ENCODE results near the gene KDM4C. TPM values are rescaled to one million over a fixed set of nuclear protein-coding genes. Genes with fewer than 3 reads are reported as not detected.

Gene KDM4C
- total RNA-seq, 2 experiments from 2014 or later = 60.1 to 61.3 TPM

DNA sequence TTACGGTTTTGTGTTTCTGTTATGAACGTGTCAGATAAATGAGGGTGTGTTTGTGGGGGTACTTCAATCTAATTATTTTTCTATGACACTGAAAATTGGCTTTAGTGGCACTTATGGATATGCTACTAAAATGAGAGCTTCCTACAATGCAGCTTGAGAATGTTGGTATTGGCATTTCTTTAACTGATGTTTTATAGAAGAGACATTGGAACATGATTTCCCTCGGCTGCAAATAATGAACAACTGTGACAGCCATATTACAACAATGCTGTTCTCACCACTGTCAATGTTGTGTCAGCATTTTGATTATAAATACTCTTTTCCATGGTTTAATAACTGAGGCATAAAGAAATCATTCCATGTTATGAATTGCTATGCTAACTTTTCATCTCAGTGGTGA is 279.4 kb downstream of the KDM4C start:
- Mint-ChIP-seq H3K27ac (no peak overlapping the region), H3K9me3 (no peaks in the 10 kb centered on the region), H3K4me1 (ENCODE audit: low read depth) (peaks cover 8% of the 10 kb centered on the region), H3K27me3 (no peaks in the 10 kb centered on the region), H3K4me3 (no peak overlapping the region), H3K36me3 (ENCODE audit: low read depth) (peaks cover 76% of the 10 kb centered on the region)
- intact Hi-C loops (cut with DNase I, micrococcal nuclease) = no loop called here
- no peak overlapping the region for H3K4me3 ChIP-seq (ENCODE audit: low read length)
- TF ChIP-seq, protein P1, sequence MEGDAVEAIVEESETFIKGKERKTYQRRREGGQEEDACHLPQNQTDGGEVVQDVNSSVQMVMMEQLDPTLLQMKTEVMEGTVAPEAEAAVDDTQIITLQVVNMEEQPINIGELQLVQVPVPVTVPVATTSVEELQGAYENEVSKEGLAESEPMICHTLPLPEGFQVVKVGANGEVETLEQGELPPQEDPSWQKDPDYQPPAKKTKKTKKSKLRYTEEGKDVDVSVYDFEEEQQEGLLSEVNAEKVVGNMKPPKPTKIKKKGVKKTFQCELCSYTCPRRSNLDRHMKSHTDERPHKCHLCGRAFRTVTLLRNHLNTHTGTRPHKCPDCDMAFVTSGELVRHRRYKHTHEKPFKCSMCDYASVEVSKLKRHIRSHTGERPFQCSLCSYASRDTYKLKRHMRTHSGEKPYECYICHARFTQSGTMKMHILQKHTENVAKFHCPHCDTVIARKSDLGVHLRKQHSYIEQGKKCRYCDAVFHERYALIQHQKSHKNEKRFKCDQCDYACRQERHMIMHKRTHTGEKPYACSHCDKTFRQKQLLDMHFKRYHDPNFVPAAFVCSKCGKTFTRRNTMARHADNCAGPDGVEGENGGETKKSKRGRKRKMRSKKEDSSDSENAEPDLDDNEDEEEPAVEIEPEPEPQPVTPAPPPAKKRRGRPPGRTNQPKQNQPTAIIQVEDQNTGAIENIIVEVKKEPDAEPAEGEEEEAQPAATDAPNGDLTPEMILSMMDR (IDR thresholded peaks at IDR 0.05) = no peak
- ChIA-PET CTCF (no interaction called here), POLR2A (no interaction called here)
- H3K27ac ChIP-seq (ENCODE audit: low read depth in 1 of 2, low read length in 2 of 2) = no peak overlapping the region
- no peak for DNase-seq
- H3K4me1 ChIP-seq (ENCODE audit: insufficient read depth, low read length) = no peaks in the 10 kb centered on the region
- ATAC-seq (ENCODE audit: poor library complexity) = no peak
- H3K27me3 ChIP-seq (ENCODE audit: control insufficient read depth in 1 of 2, insufficient read depth in 2 of 2, low read length in 2 of 2) = no peaks in the 10 kb centered on the region
- H3K36me3 ChIP-seq (ENCODE audit: insufficient read depth, low read length) = peaks cover 6% of the 10 kb centered on the region
- no peaks in the 10 kb centered on the region for H3K9me3 ChIP-seq (ENCODE audit: control insufficient read depth in 1 of 2, insufficient read depth in 1 of 2, low read length in 2 of 2)

DNA sequence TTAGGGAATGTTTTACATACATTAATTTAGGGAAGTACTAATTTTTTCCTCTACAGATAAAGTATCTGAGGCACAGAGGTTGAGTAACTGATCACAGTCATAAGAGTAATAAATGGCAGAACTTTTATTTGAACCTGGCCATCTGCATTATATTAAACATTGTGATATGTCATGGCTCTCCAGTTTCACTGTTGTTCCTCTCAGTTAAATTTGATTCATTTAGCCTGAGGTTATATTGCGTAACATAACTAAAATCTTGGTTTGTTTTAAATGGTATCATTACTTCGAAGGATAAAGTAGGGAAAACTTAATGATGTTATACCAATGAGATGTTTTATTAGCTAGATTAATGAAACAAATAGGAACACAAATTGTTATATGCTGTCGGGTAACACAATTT is 284.4 kb downstream of the KDM4C start:
- no peaks in the 10 kb centered on the region for H3K9me3 ChIP-seq (ENCODE audit: control insufficient read depth in 1 of 2, insufficient read depth in 1 of 2, low read length in 2 of 2)
- H3K36me3 ChIP-seq (ENCODE audit: insufficient read depth, low read length) = peaks cover 17% of the 10 kb centered on the region
- Mint-ChIP-seq H3K27me3 (no peaks in the 10 kb centered on the region), H3K36me3 (ENCODE audit: low read depth) (peaks cover 69% of the 10 kb centered on the region), H3K27ac (no peak overlapping the region), H3K4me3 (no peak overlapping the region), H3K9me3 (no peaks in the 10 kb centered on the region), H3K4me1 (ENCODE audit: low read depth) (peaks cover 4% of the 10 kb centered on the region)
- ChIA-PET POLR2A (no interaction called here), CTCF (interaction anchor here (0.5 kb wide), 1 partner anchor 222 kb away, joined by 6 read pairs; no protein-coding TSS in a partner anchor)
- TF ChIP-seq, protein P1 (IDR thresholded peaks at IDR 0.05) = no peak
- ATAC-seq (ENCODE audit: poor library complexity) (no peak), DNase-seq (no peak)
- no peak overlapping the region for H3K4me3 ChIP-seq (ENCODE audit: low read length)
- intact Hi-C loops (cut with DNase I, micrococcal nuclease) = no loop called here
- H3K27ac ChIP-seq (ENCODE audit: low read depth in 1 of 2, low read length in 2 of 2) = no peak overlapping the region
- no peaks in the 10 kb centered on the region for H3K4me1 ChIP-seq (ENCODE audit: insufficient read depth, low read length)
- no peaks in the 10 kb centered on the region for H3K27me3 ChIP-seq (ENCODE audit: control insufficient read depth in 1 of 2, insufficient read depth in 2 of 2, low read length in 2 of 2)

GRCh38 chr9:7045361-7045760 is 287.6 kb downstream of the KDM4C start:
- Histone ChIP-seq H3K9me3 (ENCODE audit: control insufficient read depth in 1 of 2, insufficient read depth in 1 of 2, low read length in 2 of 2) (no peaks in the 10 kb centered on the region), H3K27me3 (ENCODE audit: control insufficient read depth in 1 of 2, insufficient read depth in 2 of 2, low read length in 2 of 2) (no peaks in the 10 kb centered on the region), H3K4me1 (ENCODE audit: insufficient read depth, low read length) (no peaks in the 10 kb centered on the region), H3K36me3 (ENCODE audit: insufficient read depth, low read length) (peaks cover 37% of the 10 kb centered on the region), H3K4me3 (ENCODE audit: low read length) (no peak overlapping the region), H3K27ac (ENCODE audit: low read depth in 1 of 2, low read length in 2 of 2) (no peak overlapping the region)
- no peak for DNase-seq
- TF ChIP-seq, protein P1 (IDR thresholded peaks at IDR 0.05) = no peak
- peaks cover 4% of the 10 kb centered on the region for H3K4me1 Mint-ChIP-seq (ENCODE audit: low read depth)
- no peak for ATAC-seq (ENCODE audit: poor library complexity)
- CTCF ChIA-PET = interaction anchor here (0.7 kb wide), 1 partner anchor 103 kb away, joined by 3 read pairs; no protein-coding TSS in a partner anchor
- H3K27ac Mint-ChIP-seq = no peak overlapping the region
- no peaks in the 10 kb centered on the region for H3K27me3 Mint-ChIP-seq
- no peaks in the 10 kb centered on the region for H3K9me3 Mint-ChIP-seq
- H3K36me3 Mint-ChIP-seq (ENCODE audit: low read depth) = peaks cover 82% of the 10 kb centered on the region
- intact Hi-C loops (cut with DNase I, micrococcal nuclease) = no loop called here
- POLR2A ChIA-PET = no interaction called here
- no peak overlapping the region for H3K4me3 Mint-ChIP-seq
